Measurements from ENCODE around the gene MOK. TPM values are rescaled to one million over a fixed set of nuclear protein-coding genes. Genes with fewer than 3 reads are reported as not detected.

MOK gene
- total and polyA plus RNA-seq, 2 of the 4 experiments (the other 2 are of a cell fraction) = 16.8 to 48.5 TPM

DNA sequence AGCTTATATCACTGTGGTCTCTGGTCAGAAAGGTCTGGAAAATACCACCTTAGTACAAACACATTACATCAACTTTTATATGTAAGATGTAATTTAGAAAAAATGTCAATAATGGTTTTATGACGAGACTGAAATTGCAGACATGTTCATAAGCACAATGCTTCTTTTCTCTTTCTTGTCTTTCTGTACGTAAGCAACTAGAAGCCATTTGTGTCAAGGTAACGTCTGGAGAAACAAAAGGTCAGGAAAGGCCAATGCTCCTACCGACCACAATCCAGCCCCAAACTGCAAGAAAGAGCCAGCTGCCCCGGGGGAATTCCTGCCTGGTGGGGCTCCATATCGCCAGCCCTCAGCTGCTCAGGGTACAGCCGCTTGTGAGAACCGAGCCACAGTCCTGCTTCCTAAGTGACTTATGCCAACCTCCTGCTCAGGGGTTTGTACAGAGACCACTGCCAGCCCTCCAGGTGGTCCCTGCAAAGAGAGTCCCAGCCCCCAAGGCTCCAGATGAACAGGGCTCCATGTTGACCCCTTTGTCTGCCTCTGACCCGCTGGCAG lies 20.9 kb upstream of the MOK start:
- WGBS, 2 experiments (ENCODE audit: extremely low coverage in 2 of 2, insufficient read length in 1 of 2) = 82% methylated on average over 4 of the region's 9 CpGs; no CpG with 5 or more reads in 1 of the 2 experiments
- no peak overlapping the region for H2AK5ac ChIP-seq (ENCODE audit: low read depth, low read length)
- peaks cover 4 to 24% of the 10 kb centered on the region in 2 experiments for H3K79me1 ChIP-seq (ENCODE audit: low read depth in 1 of 2, low read length in 2 of 2)
- intact Hi-C loops (cut with micrococcal nuclease) = no loop called here
- no peak overlapping the region for H4K8ac ChIP-seq (ENCODE audit: low read depth in 2 of 2, low read length in 2 of 2)
- peaks cover 5% of the 10 kb centered on the region; the same call in 1 of the 2 replicates for H3K36me3 ChIP-seq (ENCODE audit: control insufficient read depth, insufficient read depth, low read length)
- H3K4me3 ChIP-seq (ENCODE audit: insufficient read depth, low read depth, low read length) = no peak overlapping the region
- no peaks in the 10 kb centered on the region for H3K27me3 ChIP-seq (ENCODE audit: control insufficient read depth, insufficient read depth, low read length)
- H2BK20ac ChIP-seq (ENCODE audit: low read depth, low read length) = no peak overlapping the region
- no peak overlapping the region for H2BK120ac ChIP-seq (ENCODE audit: low read depth, low read length)
- H3K23ac ChIP-seq (ENCODE audit: low read depth, low read length) = no peak overlapping the region
- H3K56ac ChIP-seq (ENCODE audit: extremely low read depth, insufficient read depth, low read length) = no peak overlapping the region
- H3K9me1 ChIP-seq (ENCODE audit: insufficient read depth, low read length) = no peaks in the 10 kb centered on the region; the same call in 1 of the 2 replicates
- no peaks in the 10 kb centered on the region for H3K9me3 ChIP-seq (ENCODE audit: control insufficient read depth, insufficient read depth, low read length)
- no peak overlapping the region for H2BK15ac ChIP-seq (ENCODE audit: low read depth, low read length)
- DNase-seq (no peak), ATAC-seq (ENCODE audit: low read depth) (no peak)
- no peak overlapping the region for H4K91ac ChIP-seq (ENCODE audit: insufficient read depth, low read depth, low read length)
- in situ Hi-C loops (cut with MboI; ENCODE audit: low sequenced_read_pairs) = no loop called here
- H4K20me1 ChIP-seq (ENCODE audit: insufficient read depth, low read length) = no peaks in the 10 kb centered on the region
- H3K9ac ChIP-seq (ENCODE audit: low read depth, low read length) = no peak overlapping the region
- H2AK9ac ChIP-seq (replicated peaks; ENCODE audit: low read depth, low read length, poor library complexity) = no peak overlapping the region
- no peak overlapping the region for H3K27ac ChIP-seq (ENCODE audit: insufficient read depth, low read length)
- peaks cover 2% of the 10 kb centered on the region; the same call in 1 of the 2 replicates for H3K4me1 ChIP-seq (ENCODE audit: control insufficient read depth, insufficient read depth, low read length)
- H2BK5ac ChIP-seq (ENCODE audit: low read depth, low read length, poor library complexity, severe bottlenecking) = no peak overlapping the region
- H3K4me2 ChIP-seq (ENCODE audit: low read depth, low read length) = no peak overlapping the region
- no peak overlapping the region for H2AFZ ChIP-seq (replicated peaks; ENCODE audit: low read length, poor library complexity)
- no peak overlapping the region for H4K5ac ChIP-seq (ENCODE audit: low read depth, low read length)
- POLR2A ChIA-PET (ENCODE audit: unreplicated experiment) = no interaction called here
- dilution Hi-C loops (cut with HindIII; ENCODE audit: low sequenced_read_pairs, unreplicated experiment) = no loop called here
- no peak overlapping the region for H3K4ac ChIP-seq (ENCODE audit: low read depth, low read length)
- BruUV-seq (replicated peaks) = no TSS peak
- CTCF ChIA-PET = interaction anchor here (1.3 kb wide), 1 partner anchor 12 kb away, joined by 3 read pairs; no protein-coding TSS in a partner anchor
- H3K18ac ChIP-seq (ENCODE audit: low read depth, low read length) = no peak overlapping the region
- TF ChIP-seq MXI1 (IDR thresholded peaks at IDR 0.05; ENCODE audit: borderline replicate concordance, low read depth, low read length) (no peak), RFX5 (IDR thresholded peaks at IDR 0.05; ENCODE audit: low read depth, low read length) (no peak), SMC3 (IDR thresholded peaks at IDR 0.05; ENCODE audit: low read depth, low read length) (no peak), NFE2L2 (IDR thresholded peaks at IDR 0.05; ENCODE audit: low read depth, low read length) (no peak), MAFK (IDR thresholded peaks at IDR 0.05; ENCODE audit: low read depth, low read length) (no peak), CHD1 (IDR thresholded peaks at IDR 0.05; ENCODE audit: low read depth, low read length) (no peak), MAZ (IDR thresholded peaks at IDR 0.05; ENCODE audit: borderline replicate concordance, low read depth, low read length) (no peak), POLR2A (IDR thresholded peaks at IDR 0.05; ENCODE audit: low read depth, low read length) (no peak), RAD21 (IDR thresholded peaks at IDR 0.05; ENCODE audit: low read length) (no peak), FOS (IDR thresholded peaks at IDR 0.05; ENCODE audit: low read depth, low read length) (no peak), RCOR1 (IDR thresholded peaks at IDR 0.05; ENCODE audit: insufficient replicate concordance, low read length) (no peak), CEBPB (IDR thresholded peaks at IDR 0.05; ENCODE audit: low read depth, low read length) (no peak), BHLHE40 (IDR thresholded peaks at IDR 0.05; ENCODE audit: low read depth, low read length) (no peak)
- TF ChIP-seq, protein P1, sequence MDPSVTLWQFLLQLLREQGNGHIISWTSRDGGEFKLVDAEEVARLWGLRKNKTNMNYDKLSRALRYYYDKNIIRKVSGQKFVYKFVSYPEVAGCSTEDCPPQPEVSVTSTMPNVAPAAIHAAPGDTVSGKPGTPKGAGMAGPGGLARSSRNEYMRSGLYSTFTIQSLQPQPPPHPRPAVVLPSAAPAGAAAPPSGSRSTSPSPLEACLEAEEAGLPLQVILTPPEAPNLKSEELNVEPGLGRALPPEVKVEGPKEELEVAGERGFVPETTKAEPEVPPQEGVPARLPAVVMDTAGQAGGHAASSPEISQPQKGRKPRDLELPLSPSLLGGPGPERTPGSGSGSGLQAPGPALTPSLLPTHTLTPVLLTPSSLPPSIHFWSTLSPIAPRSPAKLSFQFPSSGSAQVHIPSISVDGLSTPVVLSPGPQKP (IDR thresholded peaks at IDR 0.05; ENCODE audit: borderline replicate concordance, low read depth, low read length) = no peak
- TF ChIP-seq, protein P2, sequence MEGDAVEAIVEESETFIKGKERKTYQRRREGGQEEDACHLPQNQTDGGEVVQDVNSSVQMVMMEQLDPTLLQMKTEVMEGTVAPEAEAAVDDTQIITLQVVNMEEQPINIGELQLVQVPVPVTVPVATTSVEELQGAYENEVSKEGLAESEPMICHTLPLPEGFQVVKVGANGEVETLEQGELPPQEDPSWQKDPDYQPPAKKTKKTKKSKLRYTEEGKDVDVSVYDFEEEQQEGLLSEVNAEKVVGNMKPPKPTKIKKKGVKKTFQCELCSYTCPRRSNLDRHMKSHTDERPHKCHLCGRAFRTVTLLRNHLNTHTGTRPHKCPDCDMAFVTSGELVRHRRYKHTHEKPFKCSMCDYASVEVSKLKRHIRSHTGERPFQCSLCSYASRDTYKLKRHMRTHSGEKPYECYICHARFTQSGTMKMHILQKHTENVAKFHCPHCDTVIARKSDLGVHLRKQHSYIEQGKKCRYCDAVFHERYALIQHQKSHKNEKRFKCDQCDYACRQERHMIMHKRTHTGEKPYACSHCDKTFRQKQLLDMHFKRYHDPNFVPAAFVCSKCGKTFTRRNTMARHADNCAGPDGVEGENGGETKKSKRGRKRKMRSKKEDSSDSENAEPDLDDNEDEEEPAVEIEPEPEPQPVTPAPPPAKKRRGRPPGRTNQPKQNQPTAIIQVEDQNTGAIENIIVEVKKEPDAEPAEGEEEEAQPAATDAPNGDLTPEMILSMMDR (conservative IDR thresholded peaks at IDR 0.05; ENCODE audit: low read depth, low read length) = no peak
- TF ChIP-seq, protein P3, sequence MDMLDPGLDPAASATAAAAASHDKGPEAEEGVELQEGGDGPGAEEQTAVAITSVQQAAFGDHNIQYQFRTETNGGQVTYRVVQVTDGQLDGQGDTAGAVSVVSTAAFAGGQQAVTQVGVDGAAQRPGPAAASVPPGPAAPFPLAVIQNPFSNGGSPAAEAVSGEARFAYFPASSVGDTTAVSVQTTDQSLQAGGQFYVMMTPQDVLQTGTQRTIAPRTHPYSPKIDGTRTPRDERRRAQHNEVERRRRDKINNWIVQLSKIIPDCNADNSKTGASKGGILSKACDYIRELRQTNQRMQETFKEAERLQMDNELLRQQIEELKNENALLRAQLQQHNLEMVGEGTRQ (IDR thresholded peaks at IDR 0.05; ENCODE audit: low read depth, low read length) = no peak
- H3K14ac ChIP-seq (replicated peaks; ENCODE audit: low read depth, low read length) = no peak overlapping the region
